ENCODE data around the gene FXR1. TPM values are rescaled to one million over a fixed set of nuclear protein-coding genes. Genes with fewer than 3 reads are reported as not detected.

Gene FXR1
- total RNA-seq, 1 experiment from 2014 or later: 215 TPM

DNA sequence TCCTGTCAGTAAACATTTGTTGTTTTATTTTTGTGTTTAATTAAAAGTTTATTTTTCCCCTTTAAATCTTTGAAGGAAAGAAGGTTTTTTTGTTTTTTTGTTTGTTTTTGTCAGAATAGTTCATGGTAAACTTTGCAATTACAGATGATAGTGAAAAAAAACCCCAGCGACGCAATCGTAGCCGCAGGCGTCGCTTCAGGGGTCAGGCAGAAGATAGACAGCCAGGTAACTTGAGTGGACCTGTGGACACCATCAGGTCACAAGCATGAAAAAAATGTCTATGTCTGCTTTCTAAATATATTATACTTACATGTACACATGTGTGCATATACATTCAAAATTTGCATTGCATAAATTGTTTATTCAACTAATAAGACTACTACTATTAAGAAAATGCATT is 58.5 kb downstream of the FXR1 start:
- H3K4me2 ChIP-seq (ENCODE audit: low read length): no peak overlapping the region
- ChIA-PET RAD21 (ENCODE audit: low non-redundant PET in 1 of 2, low total read pairs in 2 of 2, uncharacterized antibody in 2 of 2, unreplicated experiment in 2 of 2) (no interaction called here), POLR2A (no interaction called here), CTCF (no interaction called here)
- H3K4me3 ChIP-seq (replicated peaks in 1 of 2; ENCODE audit: low read depth in 1 of 2, low read length in 2 of 2): no peak overlapping the region
- peaks cover 10% of the 10 kb centered on the region for H4K20me1 ChIP-seq (ENCODE audit: insufficient read depth)
- H3K9me2 ChIP-seq (ENCODE audit: insufficient read depth): no peaks in the 10 kb centered on the region
- H3K36me3 ChIP-seq (ENCODE audit: control insufficient read depth in 1 of 2, insufficient read depth in 2 of 2, low read length in 2 of 2): peaks cover 30 to 37% of the 10 kb centered on the region in 2 experiments
- no peak overlapping the region for H3K27ac ChIP-seq (ENCODE audit: low read depth, low read length)
- no peak for DNase-seq (ENCODE audit: low read depth, low spot score)
- TF ChIP-seq, protein P1, sequence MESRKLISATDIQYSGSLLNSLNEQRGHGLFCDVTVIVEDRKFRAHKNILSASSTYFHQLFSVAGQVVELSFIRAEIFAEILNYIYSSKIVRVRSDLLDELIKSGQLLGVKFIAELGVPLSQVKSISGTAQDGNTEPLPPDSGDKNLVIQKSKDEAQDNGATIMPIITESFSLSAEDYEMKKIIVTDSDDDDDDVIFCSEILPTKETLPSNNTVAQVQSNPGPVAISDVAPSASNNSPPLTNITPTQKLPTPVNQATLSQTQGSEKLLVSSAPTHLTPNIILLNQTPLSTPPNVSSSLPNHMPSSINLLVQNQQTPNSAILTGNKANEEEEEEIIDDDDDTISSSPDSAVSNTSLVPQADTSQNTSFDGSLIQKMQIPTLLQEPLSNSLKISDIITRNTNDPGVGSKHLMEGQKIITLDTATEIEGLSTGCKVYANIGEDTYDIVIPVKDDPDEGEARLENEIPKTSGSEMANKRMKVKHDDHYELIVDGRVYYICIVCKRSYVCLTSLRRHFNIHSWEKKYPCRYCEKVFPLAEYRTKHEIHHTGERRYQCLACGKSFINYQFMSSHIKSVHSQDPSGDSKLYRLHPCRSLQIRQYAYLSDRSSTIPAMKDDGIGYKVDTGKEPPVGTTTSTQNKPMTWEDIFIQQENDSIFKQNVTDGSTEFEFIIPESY (IDR thresholded peaks at IDR 0.05; ENCODE audit: extremely low read depth, insufficient replicate concordance, low read length): no peak
- TF ChIP-seq EGR1 (IDR thresholded peaks at IDR 0.05; ENCODE audit: low read depth): no peak
- no peak for TF ChIP-seq SRF (IDR thresholded peaks at IDR 0.05; ENCODE audit: low read depth)
- TF ChIP-seq, protein P2, sequence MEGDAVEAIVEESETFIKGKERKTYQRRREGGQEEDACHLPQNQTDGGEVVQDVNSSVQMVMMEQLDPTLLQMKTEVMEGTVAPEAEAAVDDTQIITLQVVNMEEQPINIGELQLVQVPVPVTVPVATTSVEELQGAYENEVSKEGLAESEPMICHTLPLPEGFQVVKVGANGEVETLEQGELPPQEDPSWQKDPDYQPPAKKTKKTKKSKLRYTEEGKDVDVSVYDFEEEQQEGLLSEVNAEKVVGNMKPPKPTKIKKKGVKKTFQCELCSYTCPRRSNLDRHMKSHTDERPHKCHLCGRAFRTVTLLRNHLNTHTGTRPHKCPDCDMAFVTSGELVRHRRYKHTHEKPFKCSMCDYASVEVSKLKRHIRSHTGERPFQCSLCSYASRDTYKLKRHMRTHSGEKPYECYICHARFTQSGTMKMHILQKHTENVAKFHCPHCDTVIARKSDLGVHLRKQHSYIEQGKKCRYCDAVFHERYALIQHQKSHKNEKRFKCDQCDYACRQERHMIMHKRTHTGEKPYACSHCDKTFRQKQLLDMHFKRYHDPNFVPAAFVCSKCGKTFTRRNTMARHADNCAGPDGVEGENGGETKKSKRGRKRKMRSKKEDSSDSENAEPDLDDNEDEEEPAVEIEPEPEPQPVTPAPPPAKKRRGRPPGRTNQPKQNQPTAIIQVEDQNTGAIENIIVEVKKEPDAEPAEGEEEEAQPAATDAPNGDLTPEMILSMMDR (IDR thresholded peaks at IDR 0.05 in 2 of 3, conservative IDR thresholded peaks at IDR 0.05 in 1 of 3; ENCODE audit: borderline replicate concordance in 1 of 3, insufficient read depth in 1 of 3, low read depth in 2 of 3, low read length in 2 of 3): no peak
- no peak for TF ChIP-seq JUND (IDR thresholded peaks at IDR 0.05)
- TF ChIP-seq ZFX (IDR thresholded peaks at IDR 0.05): no peak
- TF ChIP-seq TCF7L2 (IDR thresholded peaks at IDR 0.05; ENCODE audit: borderline replicate concordance, extremely low read depth, insufficient read depth, insufficient read length): no peak
- TF ChIP-seq, protein P3, sequence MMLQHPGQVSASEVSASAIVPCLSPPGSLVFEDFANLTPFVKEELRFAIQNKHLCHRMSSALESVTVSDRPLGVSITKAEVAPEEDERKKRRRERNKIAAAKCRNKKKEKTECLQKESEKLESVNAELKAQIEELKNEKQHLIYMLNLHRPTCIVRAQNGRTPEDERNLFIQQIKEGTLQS (IDR thresholded peaks at IDR 0.05): no peak
- no peak for TF ChIP-seq POLR2A (IDR thresholded peaks at IDR 0.05; ENCODE audit: borderline replicate concordance, extremely low read depth, insufficient read depth, insufficient read length)
- TF ChIP-seq EZH2 (IDR thresholded peaks at IDR 0.05): no peak
- TF ChIP-seq, protein P4, sequence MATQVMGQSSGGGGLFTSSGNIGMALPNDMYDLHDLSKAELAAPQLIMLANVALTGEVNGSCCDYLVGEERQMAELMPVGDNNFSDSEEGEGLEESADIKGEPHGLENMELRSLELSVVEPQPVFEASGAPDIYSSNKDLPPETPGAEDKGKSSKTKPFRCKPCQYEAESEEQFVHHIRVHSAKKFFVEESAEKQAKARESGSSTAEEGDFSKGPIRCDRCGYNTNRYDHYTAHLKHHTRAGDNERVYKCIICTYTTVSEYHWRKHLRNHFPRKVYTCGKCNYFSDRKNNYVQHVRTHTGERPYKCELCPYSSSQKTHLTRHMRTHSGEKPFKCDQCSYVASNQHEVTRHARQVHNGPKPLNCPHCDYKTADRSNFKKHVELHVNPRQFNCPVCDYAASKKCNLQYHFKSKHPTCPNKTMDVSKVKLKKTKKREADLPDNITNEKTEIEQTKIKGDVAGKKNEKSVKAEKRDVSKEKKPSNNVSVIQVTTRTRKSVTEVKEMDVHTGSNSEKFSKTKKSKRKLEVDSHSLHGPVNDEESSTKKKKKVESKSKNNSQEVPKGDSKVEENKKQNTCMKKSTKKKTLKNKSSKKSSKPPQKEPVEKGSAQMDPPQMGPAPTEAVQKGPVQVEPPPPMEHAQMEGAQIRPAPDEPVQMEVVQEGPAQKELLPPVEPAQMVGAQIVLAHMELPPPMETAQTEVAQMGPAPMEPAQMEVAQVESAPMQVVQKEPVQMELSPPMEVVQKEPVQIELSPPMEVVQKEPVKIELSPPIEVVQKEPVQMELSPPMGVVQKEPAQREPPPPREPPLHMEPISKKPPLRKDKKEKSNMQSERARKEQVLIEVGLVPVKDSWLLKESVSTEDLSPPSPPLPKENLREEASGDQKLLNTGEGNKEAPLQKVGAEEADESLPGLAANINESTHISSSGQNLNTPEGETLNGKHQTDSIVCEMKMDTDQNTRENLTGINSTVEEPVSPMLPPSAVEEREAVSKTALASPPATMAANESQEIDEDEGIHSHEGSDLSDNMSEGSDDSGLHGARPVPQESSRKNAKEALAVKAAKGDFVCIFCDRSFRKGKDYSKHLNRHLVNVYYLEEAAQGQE (IDR thresholded peaks at IDR 0.05; ENCODE audit: low read depth): no peak
- no peak for TF ChIP-seq CEBPB (IDR thresholded peaks at IDR 0.05; ENCODE audit: low read depth)
- TF ChIP-seq RAD21 (IDR thresholded peaks at IDR 0.05; ENCODE audit: low read depth): no peak
- no peak for TF ChIP-seq SP1 (IDR thresholded peaks at IDR 0.05; ENCODE audit: low read depth)
- no peak for TF ChIP-seq ELF1 (IDR thresholded peaks at IDR 0.05; ENCODE audit: borderline replicate concordance, low read depth)
- no peak for TF ChIP-seq ZNF274 (IDR thresholded peaks at IDR 0.05; ENCODE audit: low read depth, low read length)
- no peak overlapping the region for H2AFZ ChIP-seq (ENCODE audit: low read depth, low read length, poor library complexity, severe bottlenecking)
- no peaks in the 10 kb centered on the region for H3K27me3 ChIP-seq (ENCODE audit: insufficient read depth, low read length)
- no peak for ATAC-seq
- no peaks in the 10 kb centered on the region for H3K9me3 ChIP-seq (ENCODE audit: control insufficient read depth in 1 of 2, insufficient read depth in 1 of 2, low read depth in 1 of 2, low read length in 2 of 2)
- H3K9ac ChIP-seq (ENCODE audit: low read length): no peak overlapping the region
- intact Hi-C loops (cut with micrococcal nuclease): no loop called here
- no TSS peak for BruUV-seq (replicated peaks)
- peaks cover 60% of the 10 kb centered on the region for H3K79me2 ChIP-seq (ENCODE audit: insufficient read depth, low read length)
- H3K4me1 ChIP-seq (ENCODE audit: control insufficient read depth in 1 of 2, insufficient read depth in 2 of 2, low read length in 2 of 2): no peaks in the 10 kb centered on the region

All from HCT116 (cell line).